ENCODE data around the gene SEMA5B. TPM values are rescaled to one million over a fixed set of nuclear protein-coding genes. Genes with fewer than 3 reads are reported as not detected.

The SEMA5B gene
- total RNA-seq, 1 experiment from 2014 or later = 9.4 TPM

GRCh38 chr3:123066896-123067688 is 39.5 kb upstream of the SEMA5B start, which contains the start of gene PDIA5:
PDIA5 (plus strand) TSS chr3:123067025; CDS start chr3:123067165, 140 bp downstream.
- Histone ChIP-seq H3K9me3 (ENCODE audit: control insufficient read depth, low read depth, low read length) (no peaks in the 10 kb centered on the region), H3K79me1 (ENCODE audit: insufficient read depth, low read depth, low read length, poor library complexity, severe bottlenecking) (peaks cover 7% of the 10 kb centered on the region), H3K4me2 (ENCODE audit: insufficient read depth, insufficient read length, low read length) (peak within 1 kb of the TSS; percentile 80), H3K23ac (ENCODE audit: insufficient read length, low read depth, low read length) (no peak within 1 kb of the TSS), H3K4ac (ENCODE audit: low read depth, low read length) (no peak within 1 kb of the TSS), H4K20me1 (ENCODE audit: control insufficient read depth, insufficient read depth, insufficient read length) (no peaks in the 10 kb centered on the region), H2BK120ac (ENCODE audit: low read depth, low read length, poor library complexity, severe bottlenecking) (no peak within 1 kb of the TSS), H4K5ac (ENCODE audit: insufficient read length, low read depth, low read length) (no peak within 1 kb of the TSS), H3K4me1 (ENCODE audit: insufficient read depth, low read length) (peaks cover 7% of the 10 kb centered on the region; the same call in 1 of the 2 replicates), H2AK5ac (ENCODE audit: insufficient read length, low read length) (no peak within 1 kb of the TSS), H3K9ac (ENCODE audit: extremely low read depth, insufficient read length, low read length) (peak within 1 kb of the TSS; percentile 18), H3K14ac (ENCODE audit: insufficient read depth, low read length) (peak within 1 kb of the TSS; percentile 42), H2AFZ (ENCODE audit: low read length) (no peak within 1 kb of the TSS), H4K8ac (replicated peaks; ENCODE audit: insufficient read length, low read depth, low read length) (no peak within 1 kb of the TSS), H2BK15ac (ENCODE audit: low read depth, low read length) (no peak within 1 kb of the TSS), H3T11ph (ENCODE audit: low read length) (no peak within 1 kb of the TSS), H3K18ac (ENCODE audit: insufficient read length, low read depth, low read length) (no peak within 1 kb of the TSS), H3K23me2 (ENCODE audit: insufficient read length, low read depth, low read length, poor library complexity, severe bottlenecking) (peaks cover 18% of the 10 kb centered on the region), H4K91ac (ENCODE audit: insufficient read length, low read depth, low read length) (no peak within 1 kb of the TSS), H2BK5ac (ENCODE audit: insufficient read length, low read length) (no peak within 1 kb of the TSS), H3K27me3 (ENCODE audit: insufficient read depth, low read length) (no peaks in the 10 kb centered on the region; the same call in 1 of the 2 replicates), H3K79me2 (ENCODE audit: insufficient read depth, low read length) (peaks cover 12% of the 10 kb centered on the region; the same call in 1 of the 2 replicates), H2BK20ac (ENCODE audit: low read depth, low read length, poor library complexity, severe bottlenecking) (no peak within 1 kb of the TSS), H3K56ac (ENCODE audit: insufficient read length, low read depth, low read length) (no peak within 1 kb of the TSS), H3K27ac (ENCODE audit: insufficient read length, low read depth, low read length) (no peak within 1 kb of the TSS), H2BK12ac (ENCODE audit: insufficient read length, low read depth, low read length) (no peak within 1 kb of the TSS)
- Mint-ChIP-seq H3K36me3 (ENCODE audit: insufficient read depth in 1 of 3, low read depth in 3 of 3) (no peaks in the 10 kb centered on the region; a peak in 1 of 7 replicates), H3K9me3 (peaks cover 6 to 9% of the 10 kb centered on the region in 2 experiments; a peak in 3 of 5 replicates), H3K4me1 (peaks cover 37 to 42% of the 10 kb centered on the region in 2 experiments), H3K4me3 (peak within 1 kb of the TSS; percentile 71 to 91), H3K27me3 (ENCODE audit: low read depth) (peaks cover 39% of the 10 kb centered on the region), H3K27ac (peak within 1 kb of the TSS in 1 of 3 experiments; percentile 38; a peak in 1 of 7 replicates)
- DNase-seq = peak; percentile 95
- no CpG with 5 or more reads among the region's 72 CpGs for WGBS (ENCODE audit: extremely low coverage, insufficient read length, low lambda C conversion rate)
- TF ChIP-seq CTCF (conservative IDR thresholded peaks at IDR 0.05) = no peak

All from H9 (cell line).